Activated CD4-positive, alpha-beta T cell treated with anti-CD3 and anti-CD28 coated beads, Interleukin-10, Interleukin-2, amounts not matched to agents 100 ng/mL and 50 ng/mL, durations not matched to agents 16 hours and 8 hours (primary cell): ENCODE results near the gene SLC18B1.
A peak's percentile ranks its signal among the peaks of the same experiment; 100 is the strongest.
"Not testable (repeated sequence)": the region's sequence is repeated elsewhere in the genome, so short reads cannot be mapped to it uniquely, and the experiment has no call there.

Experiments
- DNase-seq: peaks from one replicate; pipeline ENCODE4 v3.0.0-alpha.2; 2020

The SLC18B1 gene

GRCh38 chr6:132798869-132799538 lies 567 bp upstream of the SLC18B1 start:
- peak; percentile 81 for DNase-seq

- DNase-seq, result no peak
Observed at GRCh38 chr6:132795461-132795860, 3.0 kb downstream of the SLC18B1 start.

GRCh38 chr6:132792510-132792909 lies 5.9 kb downstream of the SLC18B1 start:
- no peak for DNase-seq

- DNase-seq, result no peak
Observed at GRCh38 chr6:132790450-132790849, 8.0 kb downstream of the SLC18B1 start.

GRCh38 chr6:132789396-132789776 lies 9.1 kb downstream of the SLC18B1 start:
- DNase-seq, result no peak

GRCh38 chr6:132788658-132789395 lies 9.6 kb downstream of the SLC18B1 start:
- no peak for DNase-seq

- no peak for DNase-seq
Observed at GRCh38 chr6:132785936-132786335, 12.5 kb downstream of the SLC18B1 start.

- DNase-seq, result peak; percentile 39
Observed at GRCh38 chr6:132780770-132781371, 17.6 kb downstream of the SLC18B1 start.

GRCh38 chr6:132777881-132778280 lies 20.6 kb downstream of the SLC18B1 start:
- DNase-seq, result not testable (repeated sequence)

- peak; percentile 59 for DNase-seq
Observed at GRCh38 chr6:132768051-132768517, 30.4 kb downstream of the SLC18B1 start.

- no peak for DNase-seq
Observed at GRCh38 chr6:132765560-132765959, 32.9 kb downstream of the SLC18B1 start.

GRCh38 chr6:132764370-132764769 lies 34.1 kb downstream of the SLC18B1 start:
- no peak for DNase-seq

GRCh38 chr6:132763269-132763668 lies 35.2 kb downstream of the SLC18B1 start:
- DNase-seq, result peak; percentile 75

- DNase-seq, result no peak
Observed at GRCh38 chr6:132760256-132760655, 38.2 kb downstream of the SLC18B1 start.

- no peak for DNase-seq
Observed at GRCh38 chr6:132758689-132759088, 39.7 kb downstream of the SLC18B1 start.

GRCh38 chr6:132752255-132752654 lies 46.2 kb downstream of the SLC18B1 start:
- DNase-seq, result no peak

GRCh38 chr6:132751828-132752227 lies 46.6 kb downstream of the SLC18B1 start:
- DNase-seq, result no peak

GRCh38 chr6:132751306-132751705 lies 47.1 kb downstream of the SLC18B1 start:
- DNase-seq, result peak; percentile 55

- DNase-seq, result peak; percentile 36
Observed at GRCh38 chr6:132750455-132751248, 47.8 kb downstream of the SLC18B1 start.

GRCh38 chr6:132749111-132749510 lies 49.3 kb downstream of the SLC18B1 start:
- DNase-seq, result peak; percentile 63

GRCh38 chr6:132748446-132748845 lies 50.0 kb downstream of the SLC18B1 start:
- no peak for DNase-seq

- no peak for DNase-seq
Observed at GRCh38 chr6:132746048-132746447, 52.4 kb downstream of the SLC18B1 start.

GRCh38 chr6:132742495-132742894 lies 55.9 kb downstream of the SLC18B1 start:
- DNase-seq, result no peak
